Activated B cell treated with CpG ODN at 0.5 μM for 24 hours (primary cell): Measurements from ENCODE around the gene FAM209A. TPM values are rescaled to one million over a fixed set of nuclear protein-coding genes. Genes with fewer than 3 reads are reported as not detected.

Source experiments
- ATAC-seq: fragments of 200-7000 bp; cut with Tn5 transposase; one replicate; pipeline ENCODE4 v1.10.0; 2021; ENCODE audit warnings: low read depth, mild to moderate bottlenecking, moderate library complexity
- CTCF ChIA-PET: fragments of 350-600 bp; sonication (Branson Sonifier 250); formaldehyde crosslinking; loops from one replicate; lab custom pipeline; 2021; ENCODE audit warnings: antibody characterized with exemption; lab: Charles Lee
- POLR2A ChIA-PET: fragments of 350-600 bp; sonication (Branson Sonifier 250); formaldehyde crosslinking; loops from one replicate; lab custom pipeline; 2021; ENCODE audit warnings: antibody characterized with exemption; lab: Charles Lee
- DNase-seq: peaks from one replicate; pipeline ENCODE4 v3.0.0; 2022
- H3K27ac Mint-ChIP-seq: one replicate; pipeline ENCODE4 v1.8.0; 2020; ENCODE audit warnings: mixed read lengths
- H3K27me3 Mint-ChIP-seq: one replicate; pipeline ENCODE4 v1.8.0; 2021; ENCODE audit warnings: mixed read lengths
- H3K36me3 Mint-ChIP-seq: one replicate; pipeline ENCODE4 v1.8.0; 2021; ENCODE audit warnings: low read depth, mixed read lengths
- H3K4me1 Mint-ChIP-seq: one replicate; pipeline ENCODE4 v1.8.0; 2021; ENCODE audit warnings: mixed read lengths
- H3K4me3 Mint-ChIP-seq: one replicate; pipeline ENCODE4 v1.8.0; 2020; ENCODE audit warnings: mild to moderate bottlenecking, mixed read lengths
- H3K9me3 Mint-ChIP-seq: one replicate; pipeline ENCODE4 v1.8.0; 2020; ENCODE audit warnings: mixed read lengths
- intact Hi-C: fragments of 100-400 bp; cut with micrococcal nuclease; formaldehyde crosslinking; loops from one replicate; pipeline ENCODE4 v1.15.1; 2024
- total RNA-seq: library from RNA; stranded (reverse); gene quantifications from 2 replicates; pipeline ENCODE4 v1.2.3, GENCODE V29; 2022
- TF ChIP-seq, protein P1 (sequence below): fragments of 200-600 bp; IDR thresholded peaks from one replicate; pipeline ENCODE4 v1.8.0; 2022; ENCODE audit warnings: antibody characterized with exemption, mild to moderate bottlenecking

FAM209A gene
- total RNA-seq, 1 donor from 2014 or later: 1.9 TPM

DNA sequence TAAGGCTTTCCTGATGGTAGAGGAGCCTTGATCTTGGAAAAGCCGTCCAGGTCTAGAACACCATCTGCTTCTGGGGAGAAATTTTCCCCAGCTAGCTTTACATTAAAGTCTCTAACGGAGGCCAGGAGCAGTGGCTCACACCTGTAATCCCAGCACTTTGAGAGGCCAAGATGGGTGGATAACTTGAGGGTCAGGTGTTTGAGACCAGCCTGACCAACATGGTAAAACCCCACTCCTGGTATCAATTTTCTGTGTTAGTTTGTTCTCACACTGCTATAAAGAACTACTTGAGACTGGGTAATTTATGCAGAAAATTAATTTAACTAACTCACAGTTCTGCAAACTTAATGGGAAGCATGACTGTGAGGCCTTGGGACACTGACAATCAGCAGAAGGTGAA lies 46.3 kb downstream of the FAM209A start:
- Mint-ChIP-seq H3K36me3 (no peaks in the 10 kb centered on the region), H3K9me3 (no peaks in the 10 kb centered on the region), H3K27ac (no peak overlapping the region), H3K4me3 (no peak overlapping the region), H3K4me1 (no peaks in the 10 kb centered on the region), H3K27me3 (peaks cover 16% of the 10 kb centered on the region)
- intact Hi-C loops: no loop called here
- POLR2A ChIA-PET: no interaction called here
- TF ChIP-seq, protein P1, sequence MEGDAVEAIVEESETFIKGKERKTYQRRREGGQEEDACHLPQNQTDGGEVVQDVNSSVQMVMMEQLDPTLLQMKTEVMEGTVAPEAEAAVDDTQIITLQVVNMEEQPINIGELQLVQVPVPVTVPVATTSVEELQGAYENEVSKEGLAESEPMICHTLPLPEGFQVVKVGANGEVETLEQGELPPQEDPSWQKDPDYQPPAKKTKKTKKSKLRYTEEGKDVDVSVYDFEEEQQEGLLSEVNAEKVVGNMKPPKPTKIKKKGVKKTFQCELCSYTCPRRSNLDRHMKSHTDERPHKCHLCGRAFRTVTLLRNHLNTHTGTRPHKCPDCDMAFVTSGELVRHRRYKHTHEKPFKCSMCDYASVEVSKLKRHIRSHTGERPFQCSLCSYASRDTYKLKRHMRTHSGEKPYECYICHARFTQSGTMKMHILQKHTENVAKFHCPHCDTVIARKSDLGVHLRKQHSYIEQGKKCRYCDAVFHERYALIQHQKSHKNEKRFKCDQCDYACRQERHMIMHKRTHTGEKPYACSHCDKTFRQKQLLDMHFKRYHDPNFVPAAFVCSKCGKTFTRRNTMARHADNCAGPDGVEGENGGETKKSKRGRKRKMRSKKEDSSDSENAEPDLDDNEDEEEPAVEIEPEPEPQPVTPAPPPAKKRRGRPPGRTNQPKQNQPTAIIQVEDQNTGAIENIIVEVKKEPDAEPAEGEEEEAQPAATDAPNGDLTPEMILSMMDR: no peak
- ATAC-seq: no peak
- CTCF ChIA-PET: no interaction called here
- no peak for DNase-seq

DNA sequence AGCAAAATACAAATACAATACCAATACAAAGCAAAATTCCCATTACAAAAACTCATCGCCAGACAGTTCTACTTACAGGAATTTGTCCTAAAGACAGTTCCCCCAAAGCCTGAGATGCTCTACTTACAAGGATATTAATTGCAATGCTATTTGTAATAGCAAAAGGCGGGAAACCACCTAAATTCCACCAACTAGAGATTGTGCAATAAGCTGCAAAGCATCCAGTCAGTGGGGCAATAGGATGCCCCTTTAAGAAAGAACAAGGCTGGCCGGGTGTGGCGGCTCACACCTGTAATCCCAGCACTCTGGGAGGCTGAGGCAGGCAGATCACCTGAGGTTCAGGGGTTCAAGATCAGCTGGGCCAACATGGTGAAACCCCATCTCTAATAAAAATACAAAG lies 47.6 kb downstream of the FAM209A start:
- CTCF ChIA-PET: no interaction called here
- intact Hi-C loops: no loop called here
- H3K4me3 Mint-ChIP-seq: no peak overlapping the region

DNA sequence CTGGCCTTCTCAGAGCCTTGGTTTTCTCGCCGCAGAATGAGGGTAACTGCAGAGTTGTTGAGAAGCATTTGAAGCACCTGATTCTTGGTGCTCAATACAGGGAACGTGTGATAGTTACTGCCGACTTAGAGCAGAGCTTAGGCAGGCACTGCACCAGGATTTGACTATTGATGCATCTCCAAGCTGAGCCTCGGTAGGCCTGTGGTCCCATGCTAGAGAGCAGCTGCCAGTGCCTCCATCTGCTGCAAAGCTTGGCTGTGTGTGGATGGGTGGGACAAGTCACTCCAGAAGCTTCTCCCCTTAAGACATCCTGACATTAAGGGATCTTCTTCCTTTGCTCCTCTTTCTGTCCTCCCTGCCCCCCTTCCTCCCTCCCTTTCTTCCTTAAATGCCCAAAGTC lies 49.4 kb downstream of the FAM209A start:
- TF ChIP-seq, protein P1: no peak
- no peak for DNase-seq
- Mint-ChIP-seq H3K9me3 (no peaks in the 10 kb centered on the region), H3K4me3 (no peak overlapping the region), H3K4me1 (no peaks in the 10 kb centered on the region), H3K27me3 (peaks cover 12% of the 10 kb centered on the region), H3K36me3 (no peaks in the 10 kb centered on the region), H3K27ac (no peak overlapping the region)
- CTCF ChIA-PET: no interaction called here
- no peak for ATAC-seq
- POLR2A ChIA-PET: no interaction called here
- intact Hi-C loops: no loop called here

More for the DNA sequence above, 47.6 kb downstream of the FAM209A start:
- Mint-ChIP-seq H3K27ac (no peak overlapping the region), H3K27me3 (peaks cover 16% of the 10 kb centered on the region), H3K4me1 (no peaks in the 10 kb centered on the region), H3K36me3 (no peaks in the 10 kb centered on the region), H3K9me3 (no peaks in the 10 kb centered on the region)
- TF ChIP-seq, protein P1: no peak
- ATAC-seq: no peak
- DNase-seq: no peak
- POLR2A ChIA-PET: no interaction called here

DNA sequence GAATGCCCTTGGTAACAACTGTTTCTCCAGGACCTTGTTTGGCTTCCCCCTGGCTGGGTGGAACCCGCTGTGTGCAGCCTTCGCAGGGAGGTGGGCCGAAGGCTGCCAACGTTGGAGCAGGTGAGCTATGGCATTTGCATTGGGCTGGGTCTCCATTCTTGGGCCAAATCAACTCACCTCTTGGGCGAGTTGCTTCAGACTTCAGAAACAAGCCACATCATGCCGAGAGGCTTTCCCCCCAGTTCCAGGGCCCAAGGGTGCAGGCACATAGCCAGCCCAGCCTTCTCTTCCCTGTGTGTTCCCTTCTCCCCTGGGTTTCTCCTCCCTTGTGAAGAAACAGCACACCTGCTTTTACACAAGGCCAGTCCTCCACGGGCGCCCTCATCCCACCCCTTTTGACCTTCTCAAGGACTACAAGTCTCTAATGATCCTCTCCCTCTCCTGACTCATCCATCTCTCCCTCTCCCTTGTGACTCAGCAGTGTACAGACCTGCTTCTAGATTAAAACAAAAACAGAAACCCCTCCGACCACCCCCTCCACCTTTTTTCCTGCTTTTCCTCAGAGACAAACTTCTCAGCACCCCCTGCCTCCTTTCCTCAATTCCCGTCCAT lies 50.1 kb downstream of the FAM209A start:
- DNase-seq (no peak), ATAC-seq (no peak)
- ChIA-PET POLR2A (no interaction called here), CTCF (no interaction called here)
- intact Hi-C loops: no loop called here
- Mint-ChIP-seq H3K9me3 (no peaks in the 10 kb centered on the region), H3K27ac (no peak overlapping the region), H3K4me3 (no peak overlapping the region), H3K36me3 (no peaks in the 10 kb centered on the region), H3K27me3 (peaks cover 12% of the 10 kb centered on the region), H3K4me1 (no peaks in the 10 kb centered on the region)
- TF ChIP-seq, protein P1: no peak

DNA sequence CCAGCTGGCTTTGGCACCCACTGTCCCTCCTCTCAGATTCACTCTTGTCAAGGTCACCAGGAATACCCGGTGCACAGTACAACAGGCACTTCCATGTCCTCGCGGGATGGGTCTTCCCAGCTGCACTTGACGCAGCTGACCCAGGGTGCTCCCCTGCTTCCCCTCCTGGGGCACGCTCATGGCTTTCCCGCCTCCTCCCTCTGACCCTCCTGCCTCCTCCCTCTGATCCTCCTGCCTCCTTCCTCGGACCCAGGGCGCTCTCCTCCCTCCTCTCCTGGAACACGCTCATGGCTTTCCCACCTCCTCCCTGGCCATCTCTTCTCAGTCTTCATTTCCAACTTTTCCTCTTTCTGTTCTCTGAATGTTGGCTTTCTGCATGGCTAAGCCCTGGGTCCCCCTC lies 50.6 kb downstream of the FAM209A start:
- intact Hi-C loops: no loop called here
- Mint-ChIP-seq H3K4me1 (no peaks in the 10 kb centered on the region), H3K27me3 (peaks cover 9% of the 10 kb centered on the region), H3K36me3 (no peaks in the 10 kb centered on the region), H3K9me3 (no peaks in the 10 kb centered on the region), H3K27ac (no peak overlapping the region), H3K4me3 (no peak overlapping the region)
- POLR2A ChIA-PET: no interaction called here
- CTCF ChIA-PET: no interaction called here
- no peak for ATAC-seq
- DNase-seq: no peak
- TF ChIP-seq, protein P1: no peak

Other genes with a start within 250 kb of the FAM209A start
- 5.2 and 5.3 TPM in 2 replicates for gene FAM210B, start 165.8 kb upstream of the FAM209A start, total RNA-seq
- 3.8 and 4.7 TPM in 2 replicates for gene AURKA, start 132.5 kb upstream of the FAM209A start, total RNA-seq
- 31.4 and 36.2 TPM in 2 replicates for gene CSTF1, start 132.1 kb upstream of the FAM209A start, total RNA-seq
- gene CASS4, start 112.5 kb upstream of the FAM209A start, total RNA-seq: 0.29 and 0.51 TPM in 2 replicates
- gene RTF2, start 56.1 kb upstream of the FAM209A start, total RNA-seq: 81.0 and 81.1 TPM in 2 replicates
- gene FAM209B, start 8.5 kb downstream of the FAM209A start, total RNA-seq: 1.4 and 1.5 TPM in 2 replicates
- not detected in 2 replicates for gene TFAP2C, start 104.6 kb downstream of the FAM209A start, total RNA-seq